Stomach (tissue), 9 donors: ENCODE data around the gene MARCHF6. TPM values are rescaled to one million over a fixed set of nuclear protein-coding genes. Genes with fewer than 3 reads are reported as not detected.
"Not testable (repeated sequence)": the region's sequence is repeated elsewhere in the genome, so short reads cannot be mapped to it uniquely, and the experiment has no call there.

Experiments used
- DNase-seq, 2 donors: peaks; one replicate each; pipeline versions ENCODE4 v3.0.0 to v3.0.0-alpha.2; 2013 to 2019
- H3K27ac ChIP-seq, 5 donors: fragments of 200-600 bp in 4 of 5; sonication (generic) in 4 of 5; one replicate each; pipeline ENCODE4 v1.5.1; 2013 to 2019; ENCODE audit warnings: mild to moderate bottlenecking in 1 of 5, moderate library complexity in 1 of 5
- H3K27me3 ChIP-seq, 3 donors: fragments of 200-600 bp; sonication (generic); one replicate each; pipeline ENCODE4 v1.5.1; 2017 to 2019; ENCODE audit warnings: mixed run types in 1 of 3
- H3K36me3 ChIP-seq, 4 donors: fragments of 200-600 bp; sonication (generic); 1 replicate in 3 of 4; 2 replicates in 1 of 4; pipeline ENCODE4 v1.5.1; 2016 to 2019
- H3K4me1 ChIP-seq, 4 donors: fragments of 200-600 bp; sonication (generic); one replicate each; pipeline ENCODE4 v1.5.1; 2016 to 2019
- H3K4me3 ChIP-seq, 4 donors: fragments of 200-600 bp; sonication (generic) in 3 of 4; one replicate each; pipeline ENCODE4 v1.5.1; 2016 to 2019; ENCODE audit warnings: mild to moderate bottlenecking in 1 of 4
- H3K9me3 ChIP-seq, 4 donors: fragments of 200-600 bp; sonication (generic); one replicate each; pipeline ENCODE4 v1.5.1; 2016 to 2019
- CTCF ChIP-seq, 7 experiments: fragments of 450-650 bp in 4 of 7; fragments of 200-600 bp in 3 of 7; sonication (generic) in 3 of 7; IDR thresholded peaks; one replicate each; pipeline ENCODE4 v1.5.1; 2016 to 2019; ENCODE audit warnings: antibody characterized with exemption in 7 of 7, control low read depth in 2 of 7, mild to moderate bottlenecking in 1 of 7
- EP300 ChIP-seq: sonication (generic); formaldehyde crosslinking; IDR thresholded peaks from one replicate; pipeline ENCODE4 v1.6.1; 2017; ENCODE audit warnings: antibody characterized with exemption
- POLR2A ChIP-seq, 4 donors: fragments of 450-650 bp; IDR thresholded peaks; one replicate each; pipeline ENCODE4 v1.6.1; 2016; ENCODE audit warnings: antibody characterized with exemption in 4 of 4, control low read depth in 2 of 4, mild to moderate bottlenecking in 1 of 4, moderate library complexity in 1 of 4
- POLR2AphosphoS5 ChIP-seq, 3 donors: sonication (generic); formaldehyde crosslinking; IDR thresholded peaks; one replicate each; pipeline ENCODE4 v1.6.1; 2016; ENCODE audit warnings: antibody characterized with exemption in 3 of 3
- WGBS, 5 donors: extraction: QIAGEN DNeasy Blood & Tissue Kit in 3 of 5; methylation state at CpG; one replicate each; pipeline versions ENCODE4 v1.1.5 to v1.1.7; 2013 to 2018; 5-methylcytosine and 5-hydroxymethylcytosine counted together
- intact Hi-C: fragments of 100-400 bp; cut with DNase I; formaldehyde crosslinking; loops from one replicate; pipeline ENCODE4 v1.15.1; 2023; ENCODE audit warnings: low total_unique reads
- polyA plus RNA-seq, 3 donors: library from polyadenylated mRNA; stranded (reverse); fragments of 200-250 nt; gene quantifications; one replicate each; pipeline ENCODE4 v1.2.3, GENCODE V29; 2013
- total RNA-seq, 5 donors: library from RNA; depleted of rRNA; stranded (reverse); fragments of >200 nt; gene quantifications; one replicate each; pipeline versions ENCODE4 v1.1.0 to v1.2.3, GENCODE V29; 2014 to 2016
- donor health status: healthy with polysubstance abuse.
- donor health status: Bipolar disorder and iron deficiency.
- donor health status: healthy.

MARCHF6 gene
- total and polyA plus RNA-seq, 8 donors, result 11.8 to 384 (median 83.9) TPM

GRCh38 chr5:10366310-10367272 lies 13.1 kb downstream of the MARCHF6 start:
- Histone ChIP-seq H3K9me3 (no peaks in the 10 kb centered on the region), H3K4me1 (peaks cover 28 to 88% (median 54%) of the 10 kb centered on the region in 4 donors), H3K36me3 (peaks cover 0 to 5% (median 2%) of the 10 kb centered on the region in 4 donors), H3K27ac (peak overlapping the region in 4 of 5 donors; percentile 40 to 58 (median 48)), H3K27me3 (no peaks in the 10 kb centered on the region), H3K4me3 (no peak overlapping the region)
- DNase-seq, result peak; percentile 61 to 86
- WGBS, 5 donors, result 30 to 42% (median 40%) methylated on average over 11 of the region's 11 CpGs
- TF ChIP-seq EP300 (no peak), POLR2AphosphoS5 (IDR thresholded peaks at IDR 0.05) (peak in 1 of 3 donors; percentile 14)
- intact Hi-C loops, result loop anchor here (10.0 kb wide), 1 partner anchor 82 kb away; no protein-coding TSS in a partner anchor

GRCh38 chr5:10367579-10367978 lies 14.1 kb downstream of the MARCHF6 start:
- H3K4me1 ChIP-seq, result peaks cover 28 to 92% (median 62%) of the 10 kb centered on the region in 4 donors
- H3K27me3 ChIP-seq, result no peaks in the 10 kb centered on the region
- H3K36me3 ChIP-seq, result peaks cover 0 to 5% (median 2%) of the 10 kb centered on the region in 4 donors
- intact Hi-C loops, result loop anchor here (10.0 kb wide), 1 partner anchor 83 kb away; no protein-coding TSS in a partner anchor
- DNase-seq, result no peak
- 77 to 96% (median 84%) methylated on average over 1 of the region's 1 CpG for WGBS, 5 donors
- H3K27ac ChIP-seq, result peak overlapping the region in 2 of 5 donors; percentile 44 to 52
- H3K4me3 ChIP-seq, result no peak overlapping the region
- H3K9me3 ChIP-seq, result no peaks in the 10 kb centered on the region
- TF ChIP-seq CTCF (IDR thresholded peaks at IDR 0.05), result no peak
- no peak for TF ChIP-seq POLR2AphosphoS5 (IDR thresholded peaks at IDR 0.05)
- TF ChIP-seq EP300, result no peak
- no peak for TF ChIP-seq POLR2A (IDR thresholded peaks at IDR 0.05)

GRCh38 chr5:10370931-10371330 lies 17.4 kb downstream of the MARCHF6 start:
- no peak for DNase-seq
- no peaks in the 10 kb centered on the region for H3K27me3 ChIP-seq
- peaks cover 41 to 92% (median 68%) of the 10 kb centered on the region in 4 donors for H3K4me1 ChIP-seq
- intact Hi-C loops, result no loop called here
- H3K9me3 ChIP-seq, result no peaks in the 10 kb centered on the region
- no peak for TF ChIP-seq CTCF (IDR thresholded peaks at IDR 0.05)
- TF ChIP-seq POLR2A (IDR thresholded peaks at IDR 0.05), result no peak
- no peak for TF ChIP-seq POLR2AphosphoS5 (IDR thresholded peaks at IDR 0.05)
- no peak for TF ChIP-seq EP300
- 67 to 85% (median 72%) methylated on average over 2 of the region's 2 CpGs for WGBS, 5 donors
- H3K4me3 ChIP-seq, result no peak overlapping the region
- H3K36me3 ChIP-seq, result peaks cover 0 to under 1% (median under 1%) of the 10 kb centered on the region in 4 donors
- H3K27ac ChIP-seq, result no peak overlapping the region

GRCh38 chr5:10371369-10371768 lies 17.9 kb downstream of the MARCHF6 start:
- DNase-seq, result not testable (repeated sequence)

GRCh38 chr5:10372726-10373709 lies 19.5 kb downstream of the MARCHF6 start:
- Histone ChIP-seq H3K27me3 (no peaks in the 10 kb centered on the region), H3K9me3 (no peaks in the 10 kb centered on the region), H3K27ac (no peak overlapping the region), H3K4me1 (peaks cover 38 to 92% (median 62%) of the 10 kb centered on the region in 4 donors), H3K36me3 (peaks cover 0 to 12% (median 10%) of the 10 kb centered on the region in 4 donors), H3K4me3 (no peak overlapping the region)
- no peak for DNase-seq
- WGBS, 5 donors, result 92 to 95% (median 94%) methylated on average over 8 of the region's 8 CpGs
- intact Hi-C loops, result no loop called here
- TF ChIP-seq POLR2A (IDR thresholded peaks at IDR 0.05) (no peak), POLR2AphosphoS5 (IDR thresholded peaks at IDR 0.05) (no peak), CTCF (IDR thresholded peaks at IDR 0.05) (no peak), EP300 (no peak)

More at GRCh38 chr5:10371369-10371768, 17.9 kb downstream of the MARCHF6 start:
- H3K4me3 ChIP-seq, H3K9me3 ChIP-seq, H3K27ac ChIP-seq, H3K27me3 ChIP-seq, intact Hi-C loops, H3K36me3 ChIP-seq: not testable (repeated sequence)
- H3K4me1 ChIP-seq, result peaks cover 41 to 92% (median 64%) of the 10 kb centered on the region in 4 donors
- 53 to 69% (median 61%) methylated on average over 2 of the region's 2 CpGs for WGBS, 5 donors
